GM18499 (cell line): Measurements from ENCODE around the gene TPO.

Experiments
- ATAC-seq: cut with Tn5 transposase; IDR thresholded peaks from one replicate; pipeline ENCODE4 v1.9.1; 2021; ENCODE audit warnings: moderate number of reproducible peaks; ENCODE audit not compliant: insufficient read depth, unreplicated experiment

Gene TPO

GRCh38 chr2:1440581-1440980, 27.3 kb downstream of the TPO start:
- no peak for ATAC-seq

- ATAC-seq = no peak
These were observed 33.0 kb downstream of the TPO start for GRCh38 chr2:1446301-1446700.

- ATAC-seq = no peak
These were observed 34.7 kb downstream of the TPO start for GRCh38 chr2:1448009-1448408.

- no peak for ATAC-seq
These were observed 37.7 kb downstream of the TPO start for GRCh38 chr2:1450915-1451314.

GRCh38 chr2:1451422-1451821, 38.2 kb downstream of the TPO start:
- ATAC-seq = no peak

- ATAC-seq = no peak
These were observed 40.3 kb downstream of the TPO start for GRCh38 chr2:1453561-1453960.

- no peak for ATAC-seq
These were observed 41.1 kb downstream of the TPO start for GRCh38 chr2:1454346-1454745.

GRCh38 chr2:1455466-1455865, 42.2 kb downstream of the TPO start:
- ATAC-seq = no peak

GRCh38 chr2:1458432-1458831, 45.2 kb downstream of the TPO start:
- ATAC-seq = no peak

- ATAC-seq = no peak
These were observed 46.5 kb downstream of the TPO start for GRCh38 chr2:1459727-1460126.

GRCh38 chr2:1460851-1461418, 47.7 kb downstream of the TPO start:
- no peak for ATAC-seq

- ATAC-seq = no peak
These were observed 48.5 kb downstream of the TPO start for GRCh38 chr2:1461507-1462390.

GRCh38 chr2:1462994-1463393, 49.7 kb downstream of the TPO start:
- no peak for ATAC-seq

- no peak for ATAC-seq
These were observed 59.1 kb downstream of the TPO start for GRCh38 chr2:1472350-1472749.

GRCh38 chr2:1476617-1477195, 63.4 kb downstream of the TPO start:
- ATAC-seq = no peak

- ATAC-seq = no peak
These were observed 64.2 kb downstream of the TPO start for GRCh38 chr2:1477196-1478040.

GRCh38 chr2:1478311-1479305, 65.3 kb downstream of the TPO start:
- ATAC-seq = no peak

GRCh38 chr2:1479346-1479745, 66.1 kb downstream of the TPO start:
- ATAC-seq = no peak

- no peak for ATAC-seq
These were observed 67.4 kb downstream of the TPO start for GRCh38 chr2:1480671-1481076.
